Vagina (tissue), 2 donors: ENCODE data around the gene SAXO2. TPM values are rescaled to one million over a fixed set of nuclear protein-coding genes. Genes with fewer than 3 reads are reported as not detected.
"Not testable (repeated sequence)": the region's sequence is repeated elsewhere in the genome, so short reads cannot be mapped to it uniquely, and the experiment has no call there.

Source experiments
- DNase-seq, 2 donors: peaks; one replicate each; pipeline ENCODE4 v3.0.0-alpha.2; 2017; ENCODE audit errors: extremely low spot score in 2 of 2
- H3K27ac ChIP-seq: fragments of 200-600 bp; sonication (generic); one replicate; pipeline ENCODE4 v1.5.1; 2019
- H3K27me3 ChIP-seq: fragments of 200-600 bp; sonication (generic); one replicate; pipeline ENCODE4 v1.5.1; 2019
- H3K36me3 ChIP-seq, 2 donors: fragments of 200-600 bp; sonication (generic); one replicate each; pipeline ENCODE4 v1.5.1; 2017 to 2019
- H3K4me1 ChIP-seq: fragments of 200-600 bp; sonication (generic); one replicate; pipeline ENCODE4 v1.5.1; 2019
- H3K4me3 ChIP-seq, 2 donors: fragments of 200-600 bp; sonication (generic); 1 replicate in 1 of 2; 2 replicates in 1 of 2; pipeline ENCODE4 v1.5.1; 2016 to 2019
- H3K9me3 ChIP-seq: fragments of 200-600 bp; sonication (generic); one replicate; pipeline ENCODE4 v1.5.1; 2019
- POLR2A ChIP-seq, 2 donors: fragments of 450-650 bp; IDR thresholded peaks; one replicate each; pipeline ENCODE4 v1.6.1; 2017; ENCODE audit warnings: antibody characterized with exemption in 2 of 2, mild to moderate bottlenecking in 2 of 2, moderate library complexity in 2 of 2
- POLR2AphosphoS5 ChIP-seq, 2 donors: sonication (generic); formaldehyde crosslinking; IDR thresholded peaks; one replicate each; pipeline ENCODE4 v1.9.0; 2017; ENCODE audit warnings: antibody characterized with exemption in 2 of 2, mild to moderate bottlenecking in 2 of 2, low read depth in 1 of 2; ENCODE audit not compliant: insufficient read depth in 1 of 2
- intact Hi-C: fragments of 100-400 bp; cut with DNase I; formaldehyde crosslinking; loops from one replicate; pipeline ENCODE4 v1.15.1; 2023
- total RNA-seq: library from RNA; depleted of rRNA; stranded (reverse); fragments of >200 nt; gene quantifications from one replicate; pipeline ENCODE4 v1.2.3, GENCODE V29; 2016
- TF ChIP-seq, protein P1 (sequence below), 3 experiments: fragments of 450-650 bp in 2 of 3; fragments of 200-600 bp in 1 of 3; sonication (generic) in 1 of 3; IDR thresholded peaks; one replicate each; pipeline ENCODE4 v1.5.1; 2017 to 2019; ENCODE audit warnings: antibody characterized with exemption in 3 of 3, mild to moderate bottlenecking in 2 of 3, moderate library complexity in 2 of 3

SAXO2 gene
- total RNA-seq, 1 donor from 2014 or later = not detected

DNA sequence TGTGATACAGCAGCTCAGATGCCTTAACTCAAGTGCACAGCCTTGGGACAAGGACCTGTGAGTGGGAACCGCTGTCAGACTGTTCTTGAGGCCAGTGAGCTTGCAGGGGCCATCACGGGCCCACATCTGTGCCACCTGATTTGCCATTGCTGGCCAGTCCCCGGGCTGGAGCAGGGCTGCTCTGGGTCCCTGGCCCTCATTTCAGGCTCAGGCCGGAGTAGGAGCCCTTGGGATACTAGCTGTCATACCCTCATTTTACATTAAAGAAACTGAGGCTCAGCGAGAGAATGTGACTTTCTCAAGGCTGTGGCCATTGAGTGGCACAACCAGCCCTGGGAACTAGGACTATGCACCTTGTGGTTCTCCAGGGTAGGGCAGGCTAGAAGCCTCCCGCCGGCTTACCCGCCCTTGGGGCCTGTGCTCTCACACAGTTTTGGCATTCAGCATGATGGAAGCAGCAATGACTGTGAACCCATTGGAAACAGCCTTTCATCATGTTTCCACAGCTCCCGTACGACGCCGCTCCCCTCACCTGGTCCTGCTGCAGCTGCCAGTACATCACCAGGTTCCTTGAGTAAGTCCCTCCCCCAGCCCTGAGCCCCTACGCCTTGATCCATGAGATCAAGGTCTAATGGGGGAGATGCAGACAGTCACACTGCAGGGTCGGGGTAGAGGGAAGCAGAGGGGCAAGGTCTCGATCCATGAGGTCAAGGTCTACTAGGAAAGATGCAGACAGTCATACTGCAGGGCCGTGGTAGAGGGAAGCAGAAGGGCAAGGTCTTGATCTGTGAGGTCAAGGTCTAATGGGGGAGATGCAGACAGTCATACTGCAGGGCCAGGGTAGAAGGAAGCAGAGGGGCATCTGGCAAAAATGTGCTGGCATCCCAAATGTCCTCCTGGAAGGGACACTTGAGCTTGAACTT is 44.4 kb downstream of the SAXO2 start:
- intact Hi-C loops = no loop called here
- Histone ChIP-seq H3K27me3 (no peaks in the 10 kb centered on the region), H3K36me3 (no peaks in the 10 kb centered on the region), H3K27ac (no peak overlapping the region), H3K4me1 (no peaks in the 10 kb centered on the region), H3K4me3 (no peak overlapping the region), H3K9me3 (no peaks in the 10 kb centered on the region)
- peak; percentile 71 to 88 for DNase-seq
- TF ChIP-seq POLR2A (IDR thresholded peaks at IDR 0.05) = no peak
- TF ChIP-seq, protein P1, sequence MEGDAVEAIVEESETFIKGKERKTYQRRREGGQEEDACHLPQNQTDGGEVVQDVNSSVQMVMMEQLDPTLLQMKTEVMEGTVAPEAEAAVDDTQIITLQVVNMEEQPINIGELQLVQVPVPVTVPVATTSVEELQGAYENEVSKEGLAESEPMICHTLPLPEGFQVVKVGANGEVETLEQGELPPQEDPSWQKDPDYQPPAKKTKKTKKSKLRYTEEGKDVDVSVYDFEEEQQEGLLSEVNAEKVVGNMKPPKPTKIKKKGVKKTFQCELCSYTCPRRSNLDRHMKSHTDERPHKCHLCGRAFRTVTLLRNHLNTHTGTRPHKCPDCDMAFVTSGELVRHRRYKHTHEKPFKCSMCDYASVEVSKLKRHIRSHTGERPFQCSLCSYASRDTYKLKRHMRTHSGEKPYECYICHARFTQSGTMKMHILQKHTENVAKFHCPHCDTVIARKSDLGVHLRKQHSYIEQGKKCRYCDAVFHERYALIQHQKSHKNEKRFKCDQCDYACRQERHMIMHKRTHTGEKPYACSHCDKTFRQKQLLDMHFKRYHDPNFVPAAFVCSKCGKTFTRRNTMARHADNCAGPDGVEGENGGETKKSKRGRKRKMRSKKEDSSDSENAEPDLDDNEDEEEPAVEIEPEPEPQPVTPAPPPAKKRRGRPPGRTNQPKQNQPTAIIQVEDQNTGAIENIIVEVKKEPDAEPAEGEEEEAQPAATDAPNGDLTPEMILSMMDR (IDR thresholded peaks at IDR 0.05) = no peak
- TF ChIP-seq POLR2AphosphoS5 (IDR thresholded peaks at IDR 0.05; ENCODE audit: insufficient read depth in 1 of 2, low read depth in 1 of 2) = no peak

DNA sequence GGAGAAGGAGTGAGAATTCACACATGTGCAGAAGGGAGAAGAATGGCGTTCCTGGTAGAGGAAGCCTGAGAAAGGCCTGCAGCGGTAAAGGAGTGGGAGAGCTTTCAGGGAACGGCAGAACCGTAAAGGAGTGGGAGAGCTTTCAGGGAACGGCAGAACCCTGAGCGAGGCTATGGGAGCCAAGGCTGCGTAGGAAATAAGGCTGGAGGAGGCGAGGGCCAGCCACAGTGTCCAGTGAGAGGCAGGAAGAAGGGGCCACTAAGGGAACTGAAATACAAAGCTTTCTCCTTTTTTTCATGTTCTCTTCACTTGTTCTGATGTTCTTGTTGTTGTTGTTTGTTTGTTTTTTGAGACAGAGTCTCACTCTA is 45.1 kb downstream of the SAXO2 start:
- Histone ChIP-seq H3K4me3 (no peak overlapping the region), H3K27ac (no peak overlapping the region), H3K36me3 (no peaks in the 10 kb centered on the region), H3K27me3 (no peaks in the 10 kb centered on the region), H3K9me3 (no peaks in the 10 kb centered on the region), H3K4me1 (no peaks in the 10 kb centered on the region)
- intact Hi-C loops = no loop called here
- TF ChIP-seq POLR2AphosphoS5 (IDR thresholded peaks at IDR 0.05; ENCODE audit: insufficient read depth in 1 of 2, low read depth in 1 of 2) (no peak), POLR2A (IDR thresholded peaks at IDR 0.05) (no peak)
- TF ChIP-seq, protein P1 (IDR thresholded peaks at IDR 0.05) = no peak
- DNase-seq = no peak

DNA sequence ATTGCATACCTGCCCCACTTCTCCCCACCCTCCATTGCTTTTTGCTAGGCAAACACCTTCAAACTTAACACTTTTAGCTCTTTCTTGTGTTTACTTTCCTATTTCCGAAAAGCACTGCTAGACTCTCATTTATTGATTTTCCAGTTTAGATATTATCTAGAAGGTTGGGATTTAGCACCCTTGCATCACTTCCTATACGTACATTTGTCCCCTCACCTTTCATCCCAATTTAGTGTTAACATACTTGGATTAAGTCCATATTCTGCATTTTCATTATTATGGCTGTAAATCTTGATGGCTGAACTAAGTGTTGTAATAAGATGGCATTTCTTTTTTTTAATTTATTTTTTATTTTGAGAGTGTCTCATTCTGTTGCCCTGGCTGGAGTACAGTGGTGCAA is 47.2 kb downstream of the SAXO2 start:
- intact Hi-C loops = no loop called here
- no peak overlapping the region for H3K27ac ChIP-seq

DNA sequence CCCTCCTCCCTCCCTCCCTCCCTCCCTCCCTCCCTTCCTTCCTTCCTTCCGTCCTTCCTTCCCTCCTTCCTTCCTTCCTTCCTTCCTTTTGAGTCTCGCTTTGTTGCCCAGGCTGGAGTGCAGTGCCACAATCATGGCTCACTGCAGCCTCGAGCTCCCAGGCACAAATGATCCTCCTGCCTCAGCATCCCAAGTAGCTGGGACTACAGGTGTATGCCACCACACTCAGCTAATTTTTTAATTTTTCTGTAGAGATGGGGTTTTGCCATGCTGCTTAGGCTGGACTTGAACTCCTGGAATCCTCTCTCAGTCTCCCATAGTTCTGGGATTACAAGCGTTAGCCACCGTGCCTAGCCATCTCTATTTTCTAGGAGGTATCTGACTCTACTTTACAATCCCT is 48.7 kb downstream of the SAXO2 start:
- intact Hi-C loops, H3K9me3 ChIP-seq, H3K27ac ChIP-seq, H3K36me3 ChIP-seq, H3K4me1 ChIP-seq, H3K27me3 ChIP-seq, H3K4me3 ChIP-seq: not testable (repeated sequence)
- peak; percentile 52 to 60 for DNase-seq

More for the DNA sequence above, 47.2 kb downstream of the SAXO2 start:
- Histone ChIP-seq H3K9me3 (no peaks in the 10 kb centered on the region), H3K4me3 (no peak overlapping the region), H3K4me1 (no peaks in the 10 kb centered on the region), H3K36me3 (no peaks in the 10 kb centered on the region), H3K27me3 (no peaks in the 10 kb centered on the region)
- TF ChIP-seq, protein P1 (IDR thresholded peaks at IDR 0.05) = no peak
- no peak for TF ChIP-seq POLR2A (IDR thresholded peaks at IDR 0.05)
- DNase-seq = no peak

DNA sequence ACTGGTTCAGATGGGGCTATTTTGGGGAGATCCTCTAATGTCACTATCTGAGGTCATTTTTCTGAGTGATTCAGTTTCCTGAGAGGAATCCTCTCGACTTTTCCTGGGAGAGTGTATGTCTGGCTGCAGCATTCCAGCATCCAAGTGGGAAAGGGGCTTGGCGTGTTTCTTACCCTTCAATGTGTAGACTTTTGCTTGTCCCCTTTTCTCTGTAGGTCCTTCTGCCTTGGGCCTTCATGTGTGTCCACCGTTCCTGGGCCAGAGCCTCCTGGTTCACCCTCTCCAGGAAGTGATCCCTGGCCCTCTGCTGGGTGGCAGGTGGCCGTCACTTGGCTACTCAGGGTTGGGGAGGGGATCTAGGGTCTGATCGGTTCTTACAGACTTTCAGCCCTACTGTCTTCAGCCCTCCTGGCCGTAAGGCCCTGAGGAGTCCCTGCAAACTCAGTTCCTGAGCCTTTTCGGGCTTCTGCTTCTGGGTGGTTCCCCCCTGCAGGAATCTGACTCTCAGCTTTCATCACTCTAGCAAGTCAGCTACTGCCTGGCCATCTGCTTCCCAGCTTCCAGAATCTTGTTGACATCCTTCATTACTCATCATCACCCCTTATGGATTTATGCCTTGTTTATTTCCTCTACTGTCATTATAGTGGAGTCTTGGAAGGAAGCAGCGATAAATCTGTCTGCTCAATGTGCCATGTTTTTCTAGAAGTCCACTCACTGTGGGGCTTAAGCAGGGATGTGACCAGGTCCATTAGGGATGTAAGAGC is 50.1 kb downstream of the SAXO2 start:
- TF ChIP-seq, protein P1 (IDR thresholded peaks at IDR 0.05) = no peak
- TF ChIP-seq POLR2A (IDR thresholded peaks at IDR 0.05) (no peak), POLR2AphosphoS5 (IDR thresholded peaks at IDR 0.05; ENCODE audit: insufficient read depth in 1 of 2, low read depth in 1 of 2) (no peak)
- no peaks in the 10 kb centered on the region for H3K27me3 ChIP-seq
- no peak overlapping the region for H3K27ac ChIP-seq
- H3K4me3 ChIP-seq = no peak overlapping the region
- intact Hi-C loops = no loop called here
- H3K4me1 ChIP-seq = no peaks in the 10 kb centered on the region
- no peaks in the 10 kb centered on the region for H3K9me3 ChIP-seq
- no peaks in the 10 kb centered on the region for H3K36me3 ChIP-seq
- DNase-seq = peak; percentile 62 to 89
